Neural cell (in vitro differentiated cells): ENCODE measurements around the gene AEBP2. TPM values are rescaled to one million over a fixed set of nuclear protein-coding genes. Genes with fewer than 3 reads are reported as not detected.

ENCODE experiments used
- H2AFZ ChIP-seq: fragments of 200-600, 300-800 bp; sonication (generic), shearing (Covaris generic); 2 replicates; pipeline ENCODE4 v1.6.0; 2014; ENCODE audit warnings: low read depth, mild to moderate bottlenecking, antibody characterized with exemption, low read length, moderate library complexity
- H3F3A ChIP-seq: fragments of 200-600 bp; shearing (Covaris generic); 2 replicates; pipeline ENCODE4 v1.6.1; 2016; ENCODE audit warnings: mild to moderate bottlenecking, moderate library complexity, mixed read lengths, antibody characterized with exemption, low read length; ENCODE audit not compliant: insufficient read depth, poor library complexity, severe bottlenecking
- H3K27ac ChIP-seq: fragments of 200-600, 300-800 bp; sonication (generic), shearing (Covaris generic); 2 replicates; pipeline ENCODE4 v1.5.1; 2014; ENCODE audit warnings: mild to moderate bottlenecking, low read length, moderate library complexity
- H3K27me3 ChIP-seq: fragments of 300-800, 200-600 bp; sonication (generic), shearing (Covaris generic); 2 replicates; pipeline ENCODE4 v1.6.0; 2014; ENCODE audit warnings: mild to moderate bottlenecking, low read depth, low read length, moderate library complexity; ENCODE audit not compliant: insufficient read depth
- H3K36me3 ChIP-seq: fragments of 300-800, 200-600 bp; sonication (generic), shearing (Covaris generic); 2 replicates; pipeline ENCODE4 v1.5.1; 2014; ENCODE audit warnings: mild to moderate bottlenecking, antibody characterized with exemption, low read length, moderate library complexity; ENCODE audit not compliant: insufficient read depth
- H3K4me2 ChIP-seq: fragments of 300-800, 200-600 bp; sonication (generic), shearing (Covaris generic); 2 replicates; pipeline ENCODE4 v1.6.0; 2014; ENCODE audit warnings: mild to moderate bottlenecking, low read length
- H3K4me3 ChIP-seq: fragments of 300-800, 200-600 bp; sonication (generic), shearing (Covaris generic); 2 replicates; pipeline ENCODE4 v1.5.1; 2014; ENCODE audit warnings: mild to moderate bottlenecking, low read length, moderate library complexity
- H3K79me2 ChIP-seq: fragments of 200-600 bp; shearing (Covaris generic); replicated peaks from 2 replicates; pipeline ENCODE4 v1.6.0; 2014; ENCODE audit warnings: mild to moderate bottlenecking, low read length, moderate library complexity; ENCODE audit not compliant: insufficient read depth
- H3K9ac ChIP-seq: fragments of 300-800, 200-600 bp; sonication (generic), shearing (Covaris generic); 2 replicates; pipeline ENCODE4 v1.6.1; 2016; ENCODE audit warnings: mild to moderate bottlenecking, low read length, mixed read lengths
- H3K9me2 ChIP-seq: fragments of 200-600 bp; shearing (Covaris generic); 2 replicates; pipeline ENCODE4 v1.6.1; 2016; ENCODE audit warnings: mild to moderate bottlenecking, low read length, mixed read lengths; ENCODE audit not compliant: insufficient read depth
- H3K9me3 ChIP-seq: fragments of 200-600, 300-800 bp; sonication (generic), shearing (Covaris generic); 2 replicates; pipeline ENCODE4 v1.6.1; 2016; ENCODE audit warnings: mild to moderate bottlenecking, mixed run types, low read length, moderate library complexity, mixed read lengths
- H4K20me1 ChIP-seq: fragments of 200-600 bp; shearing (Covaris generic); 2 replicates; pipeline ENCODE4 v1.6.1; 2016; ENCODE audit warnings: mild to moderate bottlenecking, mixed run types; ENCODE audit not compliant: insufficient read depth
- CTCF ChIP-seq: fragments of 450-650 bp; IDR thresholded peaks from 2 replicates; pipeline ENCODE4 v1.5.1; 2014; ENCODE audit warnings: antibody characterized with exemption, mild to moderate bottlenecking, moderate library complexity; ENCODE audit not compliant: poor library complexity, severe bottlenecking
- EP300 ChIP-seq: fragments of 450-650 bp; conservative IDR thresholded peaks from 2 replicates; pipeline ENCODE4 v1.6.1; 2014; ENCODE audit warnings: antibody characterized with exemption, mild to moderate bottlenecking, moderate library complexity; ENCODE audit not compliant: poor library complexity, severe bottlenecking
- EZH2 ChIP-seq: fragments of 200-600, 300-800 bp; shearing (Covaris generic), sonication (generic); IDR thresholded peaks from 2 replicates; pipeline ENCODE4 v1.6.1; 2014; ENCODE audit warnings: antibody characterized with exemption, low read length, borderline replicate concordance, mild to moderate bottlenecking; ENCODE audit not compliant: insufficient read depth, poor library complexity, severe bottlenecking
- MXI1 ChIP-seq: fragments of 450-650 bp; conservative IDR thresholded peaks from 2 replicates; pipeline ENCODE4 v1.6.1; 2014; ENCODE audit warnings: antibody characterized with exemption, mild to moderate bottlenecking; ENCODE audit not compliant: poor library complexity, severe bottlenecking
- POLR2AphosphoS5 ChIP-seq: IDR thresholded peaks from 2 replicates; pipeline ENCODE4 v1.6.1; 2012
- RAD21 ChIP-seq: fragments of 450-650 bp; conservative IDR thresholded peaks from 2 replicates; pipeline ENCODE4 v1.6.1; 2014; ENCODE audit warnings: antibody characterized with exemption, mild to moderate bottlenecking, moderate library complexity
- REST ChIP-seq: IDR thresholded peaks from 2 replicates; pipeline ENCODE4 v1.6.1; 2012; ENCODE audit warnings: borderline replicate concordance
- SMC3 ChIP-seq: fragments of 450-650 bp; conservative IDR thresholded peaks from 2 replicates; pipeline ENCODE4 v1.6.1; 2014; ENCODE audit warnings: antibody characterized with exemption, mild to moderate bottlenecking, moderate library complexity; ENCODE audit not compliant: poor library complexity
- TAF1 ChIP-seq: IDR thresholded peaks from 2 replicates; pipeline ENCODE4 v1.6.1; 2012; ENCODE audit warnings: low read depth
- polyA plus RNA-seq: library from polyadenylated mRNA; depleted of rRNA; stranded (reverse); fragments of >200 nt; gene quantifications from 2 replicates; pipeline ENCODE4 v1.2.3, GENCODE V29; 2014

AEBP2 gene
- polyA plus RNA-seq, 1 donor from 2014 or later, result 20.5 TPM

GRCh38 chr12:19480459-19480858 lies 41.2 kb downstream of the AEBP2 start:
- Histone ChIP-seq H3K27me3 (no peaks in the 10 kb centered on the region), H3K36me3 (no peaks in the 10 kb centered on the region), H3F3A (no peaks in the 10 kb centered on the region), H3K9me3 (no peaks in the 10 kb centered on the region), H2AFZ (no peak overlapping the region), H3K79me2 (peaks cover 29% of the 10 kb centered on the region), H3K4me2 (no peak overlapping the region), H3K9me2 (no peaks in the 10 kb centered on the region), H3K9ac (no peak overlapping the region), H4K20me1 (no peaks in the 10 kb centered on the region), H3K4me3 (no peak overlapping the region), H3K27ac (no peak overlapping the region)
- TF ChIP-seq EZH2 (no peak), POLR2AphosphoS5 (no peak), CTCF (no peak), TAF1 (no peak), SMC3 (no peak), MXI1 (no peak), EP300 (no peak), RAD21 (no peak), REST (no peak)

GRCh38 chr12:19482036-19482435 lies 42.7 kb downstream of the AEBP2 start:
- no peak for TF ChIP-seq EP300
- TF ChIP-seq RAD21, result no peak
- TF ChIP-seq POLR2AphosphoS5, result no peak
- TF ChIP-seq CTCF, result no peak
- TF ChIP-seq TAF1, result no peak
- no peak for TF ChIP-seq REST
- TF ChIP-seq EZH2, result no peak
- no peak for TF ChIP-seq SMC3
- no peak for TF ChIP-seq MXI1
- Histone ChIP-seq H3K27ac (no peak overlapping the region), H3F3A (no peaks in the 10 kb centered on the region), H3K4me2 (no peak overlapping the region), H3K9me3 (no peaks in the 10 kb centered on the region), H3K4me3 (no peak overlapping the region), H3K27me3 (no peaks in the 10 kb centered on the region), H3K79me2 (peaks cover 37% of the 10 kb centered on the region), H3K36me3 (no peaks in the 10 kb centered on the region), H4K20me1 (no peaks in the 10 kb centered on the region), H3K9me2 (no peaks in the 10 kb centered on the region), H2AFZ (no peak overlapping the region), H3K9ac (no peak overlapping the region)
